HepG2 (cell line): ENCODE data around the gene C1orf116. TPM values are rescaled to one million over a fixed set of nuclear protein-coding genes. Genes with fewer than 3 reads are reported as not detected.

Experiments used
- AGO2 ChIP-seq: fragments of 200-400 bp; formaldehyde crosslinking; optimal IDR thresholded peaks from 2 replicates; pipeline ENCODE3; 2017; ENCODE audit warnings: mild to moderate bottlenecking, low read depth, low read length, moderate library complexity
- BRD4 ChIP-seq: sonication (generic); formaldehyde crosslinking; IDR thresholded peaks from 2 replicates; pipeline ENCODE4 v1.4.0; 2020; ENCODE audit warnings: missing genetic modification reagents
- FOSL2 ChIP-seq: sonication (generic); formaldehyde crosslinking; IDR thresholded peaks from 2 replicates; pipeline ENCODE4 v1.4.0; 2020; ENCODE audit warnings: missing genetic modification reagents
- FOXA3 ChIP-seq: IDR thresholded peaks from 2 replicates; pipeline ENCODE4 v1.6.1; 2016; ENCODE audit warnings: missing genetic modification reagents, missing compliant biosample characterization
- HNF4A ChIP-seq: sonication (generic); formaldehyde crosslinking; IDR thresholded peaks from 2 replicates; pipeline ENCODE4 v1.4.0; 2020; ENCODE audit warnings: missing genetic modification reagents
- NFE2L2 ChIP-seq: fragments of 150-350 bp; IDR thresholded peaks from 2 replicates; pipeline ENCODE4 v1.6.1; 2014; ENCODE audit warnings: low read length
- NFKBIZ ChIP-seq: IDR thresholded peaks from 2 replicates; pipeline ENCODE4 v1.6.1; 2018; ENCODE audit warnings: missing genetic modification reagents, missing compliant biosample characterization
- NFYC ChIP-seq: IDR thresholded peaks from 2 replicates; pipeline ENCODE4 v1.6.1; 2016; ENCODE audit warnings: missing genetic modification reagents, missing compliant biosample characterization
- PAF1 ChIP-seq: IDR thresholded peaks from 2 replicates; pipeline ENCODE4 v1.6.1; 2016; ENCODE audit warnings: missing genetic modification reagents, missing compliant biosample characterization
- POGZ ChIP-seq: sonication (generic); formaldehyde crosslinking; IDR thresholded peaks from 2 replicates; pipeline ENCODE4 v1.4.0; 2020; ENCODE audit warnings: mild to moderate bottlenecking, missing genetic modification reagents
- PPARG ChIP-seq: conservative IDR thresholded peaks from 2 replicates; pipeline ENCODE4 v1.6.1; 2016; ENCODE audit warnings: missing biosample characterization, missing genetic modification reagents
- SAP130 ChIP-seq: IDR thresholded peaks from 2 replicates; pipeline ENCODE4 v1.6.1; 2016; ENCODE audit warnings: low read depth
- SNAI1 ChIP-seq: sonication (generic); formaldehyde crosslinking; IDR thresholded peaks from 2 replicates; pipeline ENCODE4 v1.5.0; 2020; ENCODE audit warnings: mild to moderate bottlenecking, missing genetic modification reagents, borderline replicate concordance
- SRSF1 ChIP-seq: fragments of 200-400 bp; formaldehyde crosslinking; optimal IDR thresholded peaks from 2 replicates; pipeline ENCODE3; 2017; ENCODE audit warnings: mild to moderate bottlenecking, low read depth, low read length, moderate library complexity
- XRCC5 ChIP-seq: fragments of 200-400 bp; formaldehyde crosslinking; optimal IDR thresholded peaks from 2 replicates; pipeline ENCODE3; 2017; ENCODE audit warnings: mild to moderate bottlenecking, low read length
- ZNF17 ChIP-seq: sonication (generic); formaldehyde crosslinking; IDR thresholded peaks from 2 replicates; pipeline ENCODE4 v1.5.0; 2020; ENCODE audit warnings: mild to moderate bottlenecking, missing genetic modification reagents
- ZNF33B ChIP-seq: sonication (generic); formaldehyde crosslinking; IDR thresholded peaks from 2 replicates; pipeline ENCODE4 v1.5.1; 2020; ENCODE audit warnings: mild to moderate bottlenecking, missing genetic modification reagents
- ZNF44 ChIP-seq: sonication (generic); formaldehyde crosslinking; IDR thresholded peaks from 2 replicates; pipeline ENCODE4 v1.5.1; 2020; ENCODE audit warnings: mild to moderate bottlenecking, missing genetic modification reagents
- ZNF451 ChIP-seq: sonication (generic); formaldehyde crosslinking; IDR thresholded peaks from 2 replicates; pipeline ENCODE4 v1.5.0; 2020; ENCODE audit warnings: mild to moderate bottlenecking, missing genetic modification reagents
- ZNF672 ChIP-seq: sonication (generic); formaldehyde crosslinking; IDR thresholded peaks from 2 replicates; pipeline ENCODE4 v1.8.1; 2022; ENCODE audit warnings: missing genetic modification reagents
- ZNF709 ChIP-seq: sonication (generic); formaldehyde crosslinking; IDR thresholded peaks from 2 replicates; pipeline ENCODE4 v1.5.0; 2020; ENCODE audit warnings: mild to moderate bottlenecking, missing genetic modification reagents
- polyA plus RNA-seq, 8 experiments: library from polyadenylated mRNA; depleted of rRNA in 3 of 8; stranded (reverse) in 7 of 8; unstranded in 1 of 8; fragments of >200 nt; fragmentation: Illumina TruSeq in 4 of 8; extraction: Trizol in 4 of 8; gene quantifications; 2 replicates each; pipeline versions ENCODE4 v1.2.1 to v1.2.3, GENCODE V29; 2011 to 2016; ENCODE audit warnings: low read depth in 4 of 8, missing spikeins in 1 of 8, mixed read lengths in 1 of 8; ENCODE audit not compliant: insufficient read depth in 1 of 8
- total RNA-seq, 5 experiments: library from RNA; depleted of rRNA; stranded (reverse); fragments of >200 nt; fragmentation: Illumina TruSeq; extraction: Trizol; gene quantifications; 2 replicates each; pipeline ENCODE4 v1.2.3, GENCODE V29; 2016; ENCODE audit warnings: low read depth in 1 of 5
- TF ChIP-seq, protein P1 (sequence below): sonication (generic); IDR thresholded peaks from 2 replicates; pipeline ENCODE4 v1.6.1; 2016; ENCODE audit warnings: low read depth, borderline replicate concordance
- TF ChIP-seq, protein P2 (sequence below): sonication (generic); formaldehyde crosslinking; IDR thresholded peaks from 2 replicates; pipeline ENCODE4 v1.5.1; 2020; ENCODE audit warnings: missing genetic modification reagents, mild to moderate bottlenecking, borderline replicate concordance
- TF ChIP-seq, protein P3 (sequence below): IDR thresholded peaks from 2 replicates; pipeline ENCODE4 v1.4.0; 2020; ENCODE audit warnings: mild to moderate bottlenecking, missing genetic modification reagents
- TF ChIP-seq, protein P4 (sequence below): sonication (generic); formaldehyde crosslinking; IDR thresholded peaks from 2 replicates; pipeline ENCODE4 v1.5.0; 2020; ENCODE audit warnings: mild to moderate bottlenecking, low read depth, missing genetic modification reagents, borderline replicate concordance

C1orf116 gene
- total and polyA plus RNA-seq, 2 of the 13 experiments (the other 11 are each of a cell fraction or from before 2014, with no cell fraction given) = 0.51 to 0.95 TPM

DNA sequence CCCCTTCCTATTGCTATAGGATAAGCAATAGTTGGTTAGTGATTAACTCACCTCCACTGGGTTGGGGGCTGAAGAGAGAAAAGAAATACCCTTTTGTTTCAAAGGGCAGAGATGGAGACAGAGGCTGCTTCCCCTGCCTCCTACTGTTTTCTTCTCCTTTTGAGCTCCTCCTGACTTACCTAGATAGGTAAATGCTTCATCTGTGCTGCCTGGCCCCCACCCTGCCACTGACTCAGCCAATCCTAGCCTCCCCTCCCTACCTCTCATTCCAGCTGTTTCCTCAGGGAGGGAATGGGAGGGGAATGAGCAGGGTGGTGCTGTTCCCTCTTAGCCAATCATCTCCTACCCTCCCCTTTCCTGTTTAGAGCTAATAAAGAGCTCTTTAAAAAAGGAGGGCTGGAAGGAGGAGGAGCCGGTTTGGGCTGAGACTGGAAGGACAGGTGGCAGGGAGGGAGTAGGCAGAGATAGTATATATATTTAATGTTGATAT is at the start of gene C1orf116 (continued):
- TF ChIP-seq ZNF17 (CRISPR knock-in tag) = no peak
- TF ChIP-seq SNAI1 (CRISPR knock-in tag) = no peak
- TF ChIP-seq POGZ = 0 out of 2 replicates have a peak, but pooled peaks have one; percentile 38
- TF ChIP-seq, protein P1, sequence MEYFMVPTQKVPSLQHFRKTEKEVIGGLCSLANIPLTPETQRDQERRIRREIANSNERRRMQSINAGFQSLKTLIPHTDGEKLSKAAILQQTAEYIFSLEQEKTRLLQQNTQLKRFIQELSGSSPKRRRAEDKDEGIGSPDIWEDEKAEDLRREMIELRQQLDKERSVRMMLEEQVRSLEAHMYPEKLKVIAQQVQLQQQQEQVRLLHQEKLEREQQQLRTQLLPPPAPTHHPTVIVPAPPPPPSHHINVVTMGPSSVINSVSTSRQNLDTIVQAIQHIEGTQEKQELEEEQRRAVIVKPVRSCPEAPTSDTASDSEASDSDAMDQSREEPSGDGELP = peak; percentile 94
- no peak for TF ChIP-seq ZNF44
- TF ChIP-seq NFKBIZ (CRISPR knock-in tag) = 0 out of 2 replicates have a peak, but pooled peaks have one; percentile 29
- TF ChIP-seq HNF4A (CRISPR knock-in tag) = no peak
- TF ChIP-seq, protein P2, sequence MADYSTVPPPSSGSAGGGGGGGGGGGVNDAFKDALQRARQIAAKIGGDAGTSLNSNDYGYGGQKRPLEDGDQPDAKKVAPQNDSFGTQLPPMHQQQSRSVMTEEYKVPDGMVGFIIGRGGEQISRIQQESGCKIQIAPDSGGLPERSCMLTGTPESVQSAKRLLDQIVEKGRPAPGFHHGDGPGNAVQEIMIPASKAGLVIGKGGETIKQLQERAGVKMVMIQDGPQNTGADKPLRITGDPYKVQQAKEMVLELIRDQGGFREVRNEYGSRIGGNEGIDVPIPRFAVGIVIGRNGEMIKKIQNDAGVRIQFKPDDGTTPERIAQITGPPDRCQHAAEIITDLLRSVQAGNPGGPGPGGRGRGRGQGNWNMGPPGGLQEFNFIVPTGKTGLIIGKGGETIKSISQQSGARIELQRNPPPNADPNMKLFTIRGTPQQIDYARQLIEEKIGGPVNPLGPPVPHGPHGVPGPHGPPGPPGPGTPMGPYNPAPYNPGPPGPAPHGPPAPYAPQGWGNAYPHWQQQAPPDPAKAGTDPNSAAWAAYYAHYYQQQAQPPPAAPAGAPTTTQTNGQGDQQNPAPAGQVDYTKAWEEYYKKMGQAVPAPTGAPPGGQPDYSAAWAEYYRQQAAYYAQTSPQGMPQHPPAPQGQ (CRISPR knock-in tag) = no peak
- no peak for TF ChIP-seq ZNF672 (CRISPR knock-in tag)
- peak; percentile 67 for TF ChIP-seq NFYC (CRISPR knock-in tag)
- TF ChIP-seq ZNF33B (CRISPR knock-in tag) = no peak
- no peak for TF ChIP-seq ZNF451
- 0 out of 2 replicates have a peak, but pooled peaks have one; percentile 4 for TF ChIP-seq FOXA3 (CRISPR knock-in tag)
- no peak for TF ChIP-seq PAF1 (CRISPR knock-in tag)
- TF ChIP-seq XRCC5 = peak; percentile 66
- no peak for TF ChIP-seq BRD4 (CRISPR knock-in tag)
- TF ChIP-seq, protein P3, sequence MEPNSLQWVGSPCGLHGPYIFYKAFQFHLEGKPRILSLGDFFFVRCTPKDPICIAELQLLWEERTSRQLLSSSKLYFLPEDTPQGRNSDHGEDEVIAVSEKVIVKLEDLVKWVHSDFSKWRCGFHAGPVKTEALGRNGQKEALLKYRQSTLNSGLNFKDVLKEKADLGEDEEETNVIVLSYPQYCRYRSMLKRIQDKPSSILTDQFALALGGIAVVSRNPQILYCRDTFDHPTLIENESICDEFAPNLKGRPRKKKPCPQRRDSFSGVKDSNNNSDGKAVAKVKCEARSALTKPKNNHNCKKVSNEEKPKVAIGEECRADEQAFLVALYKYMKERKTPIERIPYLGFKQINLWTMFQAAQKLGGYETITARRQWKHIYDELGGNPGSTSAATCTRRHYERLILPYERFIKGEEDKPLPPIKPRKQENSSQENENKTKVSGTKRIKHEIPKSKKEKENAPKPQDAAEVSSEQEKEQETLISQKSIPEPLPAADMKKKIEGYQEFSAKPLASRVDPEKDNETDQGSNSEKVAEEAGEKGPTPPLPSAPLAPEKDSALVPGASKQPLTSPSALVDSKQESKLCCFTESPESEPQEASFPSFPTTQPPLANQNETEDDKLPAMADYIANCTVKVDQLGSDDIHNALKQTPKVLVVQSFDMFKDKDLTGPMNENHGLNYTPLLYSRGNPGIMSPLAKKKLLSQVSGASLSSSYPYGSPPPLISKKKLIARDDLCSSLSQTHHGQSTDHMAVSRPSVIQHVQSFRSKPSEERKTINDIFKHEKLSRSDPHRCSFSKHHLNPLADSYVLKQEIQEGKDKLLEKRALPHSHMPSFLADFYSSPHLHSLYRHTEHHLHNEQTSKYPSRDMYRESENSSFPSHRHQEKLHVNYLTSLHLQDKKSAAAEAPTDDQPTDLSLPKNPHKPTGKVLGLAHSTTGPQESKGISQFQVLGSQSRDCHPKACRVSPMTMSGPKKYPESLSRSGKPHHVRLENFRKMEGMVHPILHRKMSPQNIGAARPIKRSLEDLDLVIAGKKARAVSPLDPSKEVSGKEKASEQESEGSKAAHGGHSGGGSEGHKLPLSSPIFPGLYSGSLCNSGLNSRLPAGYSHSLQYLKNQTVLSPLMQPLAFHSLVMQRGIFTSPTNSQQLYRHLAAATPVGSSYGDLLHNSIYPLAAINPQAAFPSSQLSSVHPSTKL (CRISPR knock-in tag) = peak; percentile 28; the same call in 1 of the 2 replicates
- peak; percentile 73 for TF ChIP-seq SAP130 (CRISPR knock-in tag)
- TF ChIP-seq ZNF709 = no peak
- TF ChIP-seq FOSL2 (CRISPR knock-in tag) = peak; percentile 61; the same call in 1 of the 2 replicates
- no peak for TF ChIP-seq SRSF1
- no peak for TF ChIP-seq NFE2L2
- TF ChIP-seq, protein P4, sequence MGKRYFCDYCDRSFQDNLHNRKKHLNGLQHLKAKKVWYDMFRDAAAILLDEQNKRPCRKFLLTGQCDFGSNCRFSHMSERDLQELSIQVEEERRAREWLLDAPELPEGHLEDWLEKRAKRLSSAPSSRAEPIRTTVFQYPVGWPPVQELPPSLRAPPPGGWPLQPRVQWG = no peak
- TF ChIP-seq AGO2 = no peak
- no peak for TF ChIP-seq PPARG (CRISPR knock-in tag)
